ENCODE measurements around the gene CCDC120. TPM values are rescaled to one million over a fixed set of nuclear protein-coding genes. Genes with fewer than 3 reads are reported as not detected.

Gene CCDC120
- total RNA-seq (2021; ENCODE audit: unreplicated experiment) (11.0 TPM), Bru-seq, nascent RNA (percentile 60 among the genes with signal in this experiment), BruChase-seq, experiment 1, labeled RNA remaining after a 2-hour chase (percentile 68 among the genes with signal in this experiment), BruChase-seq, experiment 2, labeled RNA remaining after a 6-hour chase (percentile 60 among the genes with signal in this experiment)
- polyA plus RNA-seq (2012; ENCODE audit: insufficient read length): 9.4 TPM
- long read RNA-seq, partial matches to known transcripts: 2 of 8 reads
- long read RNA-seq, other reads (novel, unspliced or antisense): 3 of 8 reads

- POLR2A ChIA-PET: interaction anchor here (0.5 kb wide), 2 partner anchors 74 to 113 kb away, joined by 3 to 5 read pairs; partner anchors contain the start of gene PLP2
- Histone ChIP-seq H3K36me3 (ENCODE audit: control insufficient read depth, insufficient read depth, low read length) (no peaks in the 10 kb centered on the region; the same call in 1 of the 2 replicates), H3K4me3 (ENCODE audit: low read depth in 2 of 2, low read length in 2 of 2) (no peak within 1 kb of the TSS), H3K27me3 (ENCODE audit: control insufficient read depth, insufficient read depth, low read length) (no peaks in the 10 kb centered on the region), H3K27ac (ENCODE audit: low read length) (no peak within 1 kb of the TSS), H3K9me3 (ENCODE audit: control insufficient read depth, insufficient read depth, low read depth, low read length) (no peaks in the 10 kb centered on the region), H3K4me1 (ENCODE audit: control insufficient read depth, insufficient read depth, low read length) (peaks cover 3% of the 10 kb centered on the region; the same call in 1 of the 2 replicates)
- ATAC-seq (no peak), DNase-seq (ENCODE audit: low read depth, low spot score) (no peak)
- intact Hi-C loops (cut with micrococcal nuclease; ENCODE audit: unreplicated experiment) (no loop called here), in situ Hi-C loops (cut with HindIII; ENCODE audit: low pct_unique_long_range_greater_than_20kb, low sequenced_read_pairs) (no loop called here)
- TF ChIP-seq POLR2AphosphoS5 (IDR thresholded peaks at IDR 0.05; ENCODE audit: low read depth, low read length) (no peak), CTCF (IDR thresholded peaks at IDR 0.05) (no peak), SIN3A (IDR thresholded peaks at IDR 0.05; ENCODE audit: borderline replicate concordance, insufficient read depth, low read depth, low read length) (no peak), TCF7L2 (IDR thresholded peaks at IDR 0.05; ENCODE audit: low read depth, low read length) (no peak), REST (IDR thresholded peaks at IDR 0.05; ENCODE audit: insufficient read depth in 1 of 2, low read depth in 2 of 2, low read length in 1 of 2) (no peak)
- CTCF ChIA-PET: interaction anchor here (0.6 kb wide), 1 partner anchor 134 kb away, joined by 3 read pairs; no protein-coding TSS in a partner anchor
- no TSS peak for BruUV-seq (replicated peaks)
Observed at GRCh38 chrX:49058794-49059193, at the start of gene CCDC120. TSS of gene CCDC120 (plus strand) at chrX:49058999. CDS start at chrX:49062042, 3,043 bp downstream.

DNA sequence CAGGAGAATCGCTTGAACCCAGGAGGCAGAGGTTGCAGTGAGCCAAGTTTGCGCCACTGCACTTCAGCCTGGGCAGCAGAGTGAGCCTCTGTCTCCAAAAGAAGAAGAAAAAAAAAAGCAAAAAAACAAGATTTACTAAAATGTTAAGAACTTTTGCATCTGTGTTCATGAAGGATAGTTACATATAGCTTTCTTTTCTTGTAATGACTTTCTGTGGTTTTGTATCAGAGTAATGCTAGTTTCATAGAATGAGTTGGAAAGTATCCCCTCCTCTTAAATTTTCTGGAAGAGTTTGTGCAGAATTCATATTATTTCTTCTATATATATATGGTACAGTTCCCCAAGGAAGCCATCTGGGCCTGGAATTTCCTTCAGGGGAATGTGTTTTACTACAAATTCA lies 39.7 kb upstream of the CCDC120 start:
- in situ Hi-C loops (cut with HindIII; ENCODE audit: low pct_unique_long_range_greater_than_20kb, low sequenced_read_pairs): no loop called here
- H3K9me3 ChIP-seq (ENCODE audit: control insufficient read depth, insufficient read depth, low read depth, low read length): no peaks in the 10 kb centered on the region
- no peaks in the 10 kb centered on the region for H3K36me3 ChIP-seq (ENCODE audit: control insufficient read depth, insufficient read depth, low read length)
- TF ChIP-seq CTCF (IDR thresholded peaks at IDR 0.05) (no peak), POLR2AphosphoS5 (IDR thresholded peaks at IDR 0.05; ENCODE audit: low read depth, low read length) (no peak), TCF7L2 (IDR thresholded peaks at IDR 0.05; ENCODE audit: low read depth, low read length) (no peak), REST (IDR thresholded peaks at IDR 0.05; ENCODE audit: insufficient read depth in 1 of 2, low read depth in 2 of 2, low read length in 1 of 2) (no peak), SIN3A (IDR thresholded peaks at IDR 0.05; ENCODE audit: borderline replicate concordance, insufficient read depth, low read depth, low read length) (no peak)
- intact Hi-C loops (cut with micrococcal nuclease; ENCODE audit: unreplicated experiment): no loop called here
- ChIA-PET CTCF (no interaction called here), POLR2A (no interaction called here)
- BruUV-seq (replicated peaks): no TSS peak
- no peaks in the 10 kb centered on the region for H3K4me1 ChIP-seq (ENCODE audit: control insufficient read depth, insufficient read depth, low read length)
- H3K4me3 ChIP-seq (ENCODE audit: low read depth in 2 of 2, low read length in 2 of 2): no peak overlapping the region
- DNase-seq (ENCODE audit: low read depth, low spot score) (no peak), ATAC-seq (no peak)
- no peaks in the 10 kb centered on the region for H3K27me3 ChIP-seq (ENCODE audit: control insufficient read depth, insufficient read depth, low read length)
- H3K27ac ChIP-seq (ENCODE audit: low read length): no peak overlapping the region

All from Panc1 (cell line).